ENCODE results near the gene GABRB1. TPM values are rescaled to one million over a fixed set of nuclear protein-coding genes. Genes with fewer than 3 reads are reported as not detected.

Gene GABRB1
- polyA plus RNA-seq, 4 donors, result 0.18 to 0.78 TPM; not detected in 2

GRCh38 chr4:47222276-47222675, 190.9 kb downstream of the GABRB1 start:
- DNase-seq (no peak), FAIRE-seq (no peak)
- H3K27ac ChIP-seq (ENCODE audit: low read depth in 1 of 3, low read length in 2 of 3), result no peak overlapping the region
- no peaks in the 10 kb centered on the region for H3K36me3 ChIP-seq (ENCODE audit: control insufficient read depth in 3 of 3, insufficient read depth in 2 of 3, low read depth in 1 of 3, low read length in 3 of 3)
- 88 to 96% (median 88%) methylated on average over 1 of the region's 1 CpG for WGBS, 3 donors
- no peaks in the 10 kb centered on the region for H3K9me3 ChIP-seq (ENCODE audit: control insufficient read depth in 2 of 2, insufficient read depth in 1 of 2, low read depth in 1 of 2, low read length in 1 of 2)
- no peaks in the 10 kb centered on the region for H3K4me1 ChIP-seq (ENCODE audit: control insufficient read depth in 3 of 3, insufficient read depth in 2 of 3, low read depth in 1 of 3, low read length in 2 of 3)
- no peaks in the 10 kb centered on the region for H3K27me3 ChIP-seq (ENCODE audit: control insufficient read depth in 3 of 3, insufficient read depth in 3 of 3, low read length in 3 of 3)
- no peak overlapping the region for H3K4me3 ChIP-seq (ENCODE audit: low read depth in 1 of 3, low read length in 3 of 3)

- Histone ChIP-seq H3K27ac (ENCODE audit: low read depth in 1 of 3, low read length in 2 of 3) (no peak overlapping the region), H3K27me3 (ENCODE audit: control insufficient read depth in 3 of 3, insufficient read depth in 3 of 3, low read length in 3 of 3) (no peaks in the 10 kb centered on the region), H3K36me3 (ENCODE audit: control insufficient read depth in 3 of 3, insufficient read depth in 2 of 3, low read depth in 1 of 3, low read length in 3 of 3) (no peaks in the 10 kb centered on the region), H3K9me3 (ENCODE audit: control insufficient read depth in 2 of 2, insufficient read depth in 1 of 2, low read depth in 1 of 2, low read length in 1 of 2) (no peaks in the 10 kb centered on the region), H3K4me3 (ENCODE audit: low read depth in 1 of 3, low read length in 3 of 3) (no peak overlapping the region), H3K4me1 (ENCODE audit: control insufficient read depth in 3 of 3, insufficient read depth in 2 of 3, low read depth in 1 of 3, low read length in 2 of 3) (no peaks in the 10 kb centered on the region)
- no peak for DNase-seq
- no peak for FAIRE-seq
Measured at GRCh38 chr4:47224361-47224760, 193.0 kb downstream of the GABRB1 start.

- Histone ChIP-seq H3K36me3 (ENCODE audit: control insufficient read depth in 3 of 3, insufficient read depth in 2 of 3, low read depth in 1 of 3, low read length in 3 of 3) (no peaks in the 10 kb centered on the region), H3K9me3 (ENCODE audit: control insufficient read depth in 2 of 2, insufficient read depth in 1 of 2, low read depth in 1 of 2, low read length in 1 of 2) (no peaks in the 10 kb centered on the region), H3K27me3 (ENCODE audit: control insufficient read depth in 3 of 3, insufficient read depth in 3 of 3, low read length in 3 of 3) (no peaks in the 10 kb centered on the region), H3K27ac (ENCODE audit: low read depth in 1 of 3, low read length in 2 of 3) (no peak overlapping the region), H3K4me3 (ENCODE audit: low read depth in 1 of 3, low read length in 3 of 3) (no peak overlapping the region), H3K4me1 (ENCODE audit: control insufficient read depth in 3 of 3, insufficient read depth in 2 of 3, low read depth in 1 of 3, low read length in 2 of 3) (no peaks in the 10 kb centered on the region)
- WGBS, 3 donors, result 40 to 56% (median 42%) methylated on average over 2 of the region's 2 CpGs
- DNase-seq, result no peak
- peak; percentile 30 for FAIRE-seq
Measured at GRCh38 chr4:47235721-47236120, 204.4 kb downstream of the GABRB1 start.

GRCh38 chr4:47238667-47239066, 207.3 kb downstream of the GABRB1 start:
- DNase-seq, result no peak
- Histone ChIP-seq H3K4me3 (ENCODE audit: low read depth in 1 of 3, low read length in 3 of 3) (no peak overlapping the region), H3K4me1 (ENCODE audit: control insufficient read depth in 3 of 3, insufficient read depth in 2 of 3, low read depth in 1 of 3, low read length in 2 of 3) (no peaks in the 10 kb centered on the region), H3K27me3 (ENCODE audit: control insufficient read depth in 3 of 3, insufficient read depth in 3 of 3, low read length in 3 of 3) (no peaks in the 10 kb centered on the region), H3K27ac (ENCODE audit: low read depth in 1 of 3, low read length in 2 of 3) (no peak overlapping the region), H3K9me3 (ENCODE audit: control insufficient read depth in 2 of 2, insufficient read depth in 1 of 2, low read depth in 1 of 2, low read length in 1 of 2) (no peaks in the 10 kb centered on the region), H3K36me3 (ENCODE audit: control insufficient read depth in 3 of 3, insufficient read depth in 2 of 3, low read depth in 1 of 3, low read length in 3 of 3) (no peaks in the 10 kb centered on the region)
- no peak for FAIRE-seq
- WGBS, 3 donors, result 58 to 76% (median 66%) methylated on average over 1 of the region's 1 CpG

- Histone ChIP-seq H3K27me3 (ENCODE audit: control insufficient read depth in 3 of 3, insufficient read depth in 3 of 3, low read length in 3 of 3) (no peaks in the 10 kb centered on the region), H3K9me3 (ENCODE audit: control insufficient read depth in 2 of 2, insufficient read depth in 1 of 2, low read depth in 1 of 2, low read length in 1 of 2) (no peaks in the 10 kb centered on the region), H3K4me1 (ENCODE audit: control insufficient read depth in 3 of 3, insufficient read depth in 2 of 3, low read depth in 1 of 3, low read length in 2 of 3) (no peaks in the 10 kb centered on the region), H3K27ac (ENCODE audit: low read depth in 1 of 3, low read length in 2 of 3) (no peak overlapping the region), H3K36me3 (ENCODE audit: control insufficient read depth in 3 of 3, insufficient read depth in 2 of 3, low read depth in 1 of 3, low read length in 3 of 3) (no peaks in the 10 kb centered on the region), H3K4me3 (ENCODE audit: low read depth in 1 of 3, low read length in 3 of 3) (no peak overlapping the region)
- no peak for FAIRE-seq
- 64 to 89% (median 68%) methylated on average over 4 of the region's 4 CpGs for WGBS, 3 donors
- DNase-seq, result no peak
Measured at GRCh38 chr4:47239649-47240048, 208.3 kb downstream of the GABRB1 start.

- WGBS, 3 donors, result 63 to 78% (median 74%) methylated on average over 9 of the region's 9 CpGs
- Histone ChIP-seq H3K4me1 (ENCODE audit: control insufficient read depth in 3 of 3, insufficient read depth in 2 of 3, low read depth in 1 of 3, low read length in 2 of 3) (no peaks in the 10 kb centered on the region), H3K9me3 (ENCODE audit: control insufficient read depth in 2 of 2, insufficient read depth in 1 of 2, low read depth in 1 of 2, low read length in 1 of 2) (no peaks in the 10 kb centered on the region), H3K4me3 (ENCODE audit: low read depth in 1 of 3, low read length in 3 of 3) (no peak overlapping the region), H3K27ac (ENCODE audit: low read depth in 1 of 3, low read length in 2 of 3) (no peak overlapping the region), H3K27me3 (ENCODE audit: control insufficient read depth in 3 of 3, insufficient read depth in 3 of 3, low read length in 3 of 3) (no peaks in the 10 kb centered on the region), H3K36me3 (ENCODE audit: control insufficient read depth in 3 of 3, insufficient read depth in 2 of 3, low read depth in 1 of 3, low read length in 3 of 3) (no peaks in the 10 kb centered on the region)
- FAIRE-seq, result no peak
- DNase-seq, result no peak
Measured at GRCh38 chr4:47251348-47252135, 220.2 kb downstream of the GABRB1 start.

GRCh38 chr4:47263721-47264120, 232.4 kb downstream of the GABRB1 start:
- Histone ChIP-seq H3K27ac (ENCODE audit: low read depth in 1 of 3, low read length in 2 of 3) (no peak overlapping the region), H3K4me1 (ENCODE audit: control insufficient read depth in 3 of 3, insufficient read depth in 2 of 3, low read depth in 1 of 3, low read length in 2 of 3) (no peaks in the 10 kb centered on the region), H3K27me3 (ENCODE audit: control insufficient read depth in 3 of 3, insufficient read depth in 3 of 3, low read length in 3 of 3) (no peaks in the 10 kb centered on the region), H3K9me3 (ENCODE audit: control insufficient read depth in 2 of 2, insufficient read depth in 1 of 2, low read depth in 1 of 2, low read length in 1 of 2) (no peaks in the 10 kb centered on the region), H3K4me3 (ENCODE audit: low read depth in 1 of 3, low read length in 3 of 3) (no peak overlapping the region), H3K36me3 (ENCODE audit: control insufficient read depth in 3 of 3, insufficient read depth in 2 of 3, low read depth in 1 of 3, low read length in 3 of 3) (no peaks in the 10 kb centered on the region)
- DNase-seq (no peak), FAIRE-seq (no peak)
- WGBS, 3 donors, result 84 to 91% (median 85%) methylated on average over 3 of the region's 3 CpGs

GRCh38 chr4:47270201-47270888, 239.0 kb downstream of the GABRB1 start:
- no peaks in the 10 kb centered on the region for H3K36me3 ChIP-seq (ENCODE audit: control insufficient read depth in 3 of 3, insufficient read depth in 2 of 3, low read depth in 1 of 3, low read length in 3 of 3)
- FAIRE-seq (no peak), DNase-seq (peak in 1 of 2 donors; percentile 0)
- H3K27ac ChIP-seq (ENCODE audit: low read depth in 1 of 3, low read length in 2 of 3), result no peak overlapping the region
- no peaks in the 10 kb centered on the region for H3K9me3 ChIP-seq (ENCODE audit: control insufficient read depth in 2 of 2, insufficient read depth in 1 of 2, low read depth in 1 of 2, low read length in 1 of 2)
- WGBS, 3 donors, result 8 to 31% (median 13%) methylated on average over 2 of the region's 2 CpGs
- H3K4me1 ChIP-seq (ENCODE audit: control insufficient read depth in 3 of 3, insufficient read depth in 2 of 3, low read depth in 1 of 3, low read length in 2 of 3), result no peaks in the 10 kb centered on the region
- no peaks in the 10 kb centered on the region for H3K27me3 ChIP-seq (ENCODE audit: control insufficient read depth in 3 of 3, insufficient read depth in 3 of 3, low read length in 3 of 3)
- no peak overlapping the region for H3K4me3 ChIP-seq (ENCODE audit: low read depth in 1 of 3, low read length in 3 of 3)
